SK-N-SH (cell line): ENCODE results near the gene XCR1. TPM values are rescaled to one million over a fixed set of nuclear protein-coding genes. Genes with fewer than 3 reads are reported as not detected.

Experiments
- CTCF ChIA-PET: fragments of 300-600, 350-600 bp; formaldehyde crosslinking; extraction: SDS; loops from one replicate; lab custom pipeline; 2021; lab: Yijun Ruan, JAX
- POLR2A ChIA-PET: fragments of 350-600 bp; sonication (Branson Sonifier 250); formaldehyde crosslinking; extraction: SDS; loops from one replicate; lab custom pipeline; 2020; ENCODE audit warnings: antibody characterized with exemption, inconsistent platforms; lab: Yijun Ruan, JAX
- DNase-seq: peaks from one replicate; pipeline ENCODE4 v3.0.0; 2012
- H2AFZ ChIP-seq: fragments of 200-600 bp; sonication (generic); 2 replicates; pipeline ENCODE4 v1.8.1; 2016; ENCODE audit warnings: antibody characterized with exemption, mild to moderate bottlenecking, low read depth
- H3F3A ChIP-seq: fragments of 200-600 bp; sonication (generic); replicated peaks from 2 replicates; pipeline ENCODE3; 2016; ENCODE audit warnings: antibody characterized with exemption, mild to moderate bottlenecking; ENCODE audit not compliant: insufficient read depth
- H3K27ac ChIP-seq, 2 experiments: fragments of 200-500 bp in 1 of 2; fragments of 200-600 bp in 1 of 2; sonication (Bioruptor generic) in 1 of 2; sonication (generic), shearing (Covaris generic) in 1 of 2; 2 replicates each; pipeline versions ENCODE4 v1.5.1 to v1.6.1; 2014 to 2016; ENCODE audit warnings: low read depth in 2 of 2, inconsistent platforms in 1 of 2, low read length in 1 of 2, mild to moderate bottlenecking in 1 of 2, mixed read lengths in 1 of 2
- H3K27me3 ChIP-seq: fragments of 200-600 bp; sonication (generic), shearing (Covaris generic); 2 replicates; pipeline ENCODE4 v1.6.1; 2016; ENCODE audit warnings: mixed run types; ENCODE audit not compliant: insufficient read depth
- H3K36me3 ChIP-seq, 2 experiments: fragments of 200-500 bp in 1 of 2; fragments of 200-600 bp in 1 of 2; sonication (Bioruptor generic) in 1 of 2; sonication (generic) in 1 of 2; replicated peaks in 1 of 2; 2 replicates each; pipeline versions ENCODE3 to v1.5.1; 2014 to 2016; ENCODE audit warnings: low read length in 1 of 2, mild to moderate bottlenecking in 1 of 2; ENCODE audit not compliant: insufficient read depth in 2 of 2, control insufficient read depth in 1 of 2
- H3K4me1 ChIP-seq, 2 experiments: fragments of 200-500 bp in 1 of 2; fragments of 200-600 bp in 1 of 2; sonication (Bioruptor generic) in 1 of 2; sonication (generic), shearing (Covaris generic) in 1 of 2; 2 replicates each; pipeline versions ENCODE4 v1.5.1 to v1.6.1; 2014 to 2016; ENCODE audit warnings: low read depth in 1 of 2, low read length in 1 of 2, mixed run types in 1 of 2; ENCODE audit not compliant: insufficient read depth in 2 of 2, control insufficient read depth in 1 of 2
- H3K4me2 ChIP-seq: fragments of 200-600 bp; sonication (generic), shearing (Covaris generic); 2 replicates; pipeline ENCODE4 v1.6.1; 2017; ENCODE audit warnings: mixed run types
- H3K4me3 ChIP-seq, 2 experiments: fragments of 200-500 bp in 1 of 2; fragments of 200-600 bp in 1 of 2; sonication (Bioruptor generic) in 1 of 2; sonication (generic), shearing (Covaris generic) in 1 of 2; 2 replicates each; pipeline versions ENCODE4 v1.5.1 to v1.8.1; 2014 to 2016; ENCODE audit warnings: low read depth in 2 of 2, inconsistent platforms in 1 of 2, low read length in 1 of 2, mild to moderate bottlenecking in 1 of 2, mixed read lengths in 1 of 2, moderate library complexity in 1 of 2
- H3K79me2 ChIP-seq: fragments of 200-600 bp; sonication (generic); 2 replicates; pipeline ENCODE4 v1.8.1; 2017; ENCODE audit warnings: mild to moderate bottlenecking; ENCODE audit not compliant: insufficient read depth
- H3K9ac ChIP-seq: fragments of 200-600 bp; sonication (generic); 2 replicates; pipeline ENCODE4 v1.6.1; 2017; ENCODE audit warnings: mixed run types
- H3K9me2 ChIP-seq: fragments of 200-600 bp; sonication (generic); 2 replicates; pipeline ENCODE4 v1.6.1; 2017; ENCODE audit warnings: mixed run types
- H3K9me3 ChIP-seq: fragments of 200-600 bp; sonication (generic); 2 replicates; pipeline ENCODE4 v1.6.1; 2017; ENCODE audit warnings: mixed run types, mild to moderate bottlenecking, moderate library complexity
- H4K20me1 ChIP-seq: fragments of 200-600 bp; sonication (generic); 2 replicates; pipeline ENCODE4 v1.6.1; 2017; ENCODE audit warnings: mild to moderate bottlenecking, mixed run types; ENCODE audit not compliant: insufficient read depth
- CHD2 ChIP-seq: fragments of 150-350 bp; IDR thresholded peaks from 2 replicates; pipeline ENCODE4 v1.6.1; 2018; ENCODE audit warnings: low read length; ENCODE audit not compliant: partially characterized antibody
- FOXJ3 ChIP-seq: sonication (generic); formaldehyde crosslinking; IDR thresholded peaks from 2 replicates; pipeline ENCODE4 v1.5.1; 2020; ENCODE audit warnings: mild to moderate bottlenecking, missing genetic modification reagents
- GABPA ChIP-seq: IDR thresholded peaks from 2 replicates; pipeline ENCODE4 v1.4.0; 2012; ENCODE audit warnings: low read depth, mild to moderate bottlenecking
- JUND ChIP-seq: IDR thresholded peaks from 2 replicates; pipeline ENCODE4 v1.4.0; 2012
- MAX ChIP-seq: IDR thresholded peaks from 2 replicates; pipeline ENCODE4 v1.4.0; 2012; ENCODE audit warnings: low read depth
- PBX3 ChIP-seq: IDR thresholded peaks from 2 replicates; pipeline ENCODE4; 2012
- REST ChIP-seq: IDR thresholded peaks from 2 replicates; pipeline ENCODE4 v1.6.1; 2012; ENCODE audit warnings: mild to moderate bottlenecking, low read depth, low read length, moderate library complexity
- RFX5 ChIP-seq: IDR thresholded peaks from 2 replicates; pipeline ENCODE4 v1.6.1; 2012; ENCODE audit warnings: mild to moderate bottlenecking, improper control_type of control experiment, low read length
- RXRA ChIP-seq: IDR thresholded peaks from 2 replicates; pipeline ENCODE4 v1.4.0; 2012; ENCODE audit warnings: low read depth, mild to moderate bottlenecking, borderline replicate concordance
- TAF1 ChIP-seq: IDR thresholded peaks from 2 replicates; pipeline ENCODE4 v1.6.1; 2012; ENCODE audit warnings: low read depth, mild to moderate bottlenecking, low read length, moderate library complexity, borderline replicate concordance
- ZBTB33 ChIP-seq: IDR thresholded peaks from 2 replicates; pipeline ENCODE4 v1.4.0; 2012; ENCODE audit warnings: low read depth, borderline replicate concordance
- WGBS: methylation state at CpG from one replicate; pipeline ENCODE4 v1.1.6; 2017; ENCODE audit warnings: low lambda C conversion rate; 5-methylcytosine and 5-hydroxymethylcytosine counted together
- polyA plus RNA-seq, 3 experiments: library from polyadenylated mRNA; depleted of rRNA; stranded (reverse); fragments of >200 nt; gene quantifications; 2 replicates each; pipeline ENCODE4 v1.2.3, GENCODE V29; 2012

Gene XCR1
- polyA plus RNA-seq, 1 of the 3 experiments (the other 2 are of a cell fraction), result not detected

- no peak for DNase-seq
- peaks cover 4% of the 10 kb centered on the region; the same call in 1 of the 2 replicates for H3K27me3 ChIP-seq
- H3F3A ChIP-seq, result no peaks in the 10 kb centered on the region
- ChIA-PET POLR2A (no interaction called here), CTCF (no interaction called here)
- no peaks in the 10 kb centered on the region for H3K79me2 ChIP-seq
- no peaks in the 10 kb centered on the region for H3K36me3 ChIP-seq
- no peak overlapping the region for H3K4me3 ChIP-seq
- no peak overlapping the region for H3K27ac ChIP-seq
- H3K4me1 ChIP-seq, result no peaks in the 10 kb centered on the region
- no peak overlapping the region for H2AFZ ChIP-seq
- H3K9me3 ChIP-seq, result no peaks in the 10 kb centered on the region
- H3K9me2 ChIP-seq, result no peaks in the 10 kb centered on the region
- H4K20me1 ChIP-seq, result no peaks in the 10 kb centered on the region
- 20% methylated on average over 2 of the region's 2 CpGs for WGBS
- H3K9ac ChIP-seq, result no peak overlapping the region
- TF ChIP-seq FOXJ3 (no peak), RXRA (no peak), ZBTB33 (no peak), CHD2 (no peak), RFX5 (no peak), MAX (no peak), TAF1 (no peak), JUND (no peak), PBX3 (no peak), GABPA (no peak), REST (no peak)
- no peak overlapping the region for H3K4me2 ChIP-seq
Measured at GRCh38 chr3:46071222-46071858, 44.1 kb upstream of the XCR1 start.
